Gastroesophageal sphincter (tissue), 3 donors: Measurements from ENCODE around the gene NIPAL1.

ENCODE experiments used
- EP300 ChIP-seq: sonication (generic); formaldehyde crosslinking; IDR thresholded peaks from one replicate; pipeline ENCODE4 v1.6.1; 2017; ENCODE audit warnings: antibody characterized with exemption, mild to moderate bottlenecking
- POLR2A ChIP-seq, 2 donors: fragments of 450-650 bp; IDR thresholded peaks; one replicate each; pipeline ENCODE4 v1.6.1; 2017; ENCODE audit warnings: antibody characterized with exemption in 2 of 2, mild to moderate bottlenecking in 2 of 2, moderate library complexity in 1 of 2
- POLR2AphosphoS5 ChIP-seq: sonication (generic); formaldehyde crosslinking; IDR thresholded peaks from one replicate; pipeline ENCODE4 v1.6.1; 2017; ENCODE audit warnings: antibody characterized with exemption
- TF ChIP-seq, protein P1 (sequence below), 4 experiments: fragments of 200-600 bp in 2 of 4; fragments of 450-650 bp in 2 of 4; sonication (generic) in 1 of 4; IDR thresholded peaks; one replicate each; pipeline ENCODE4 v1.5.1; 2017 to 2019; ENCODE audit warnings: antibody characterized with exemption in 4 of 4, mild to moderate bottlenecking in 2 of 4, moderate library complexity in 2 of 4

GRCh38 chr4:48047896-48048295 lies 31.3 kb downstream of the NIPAL1 start:
- TF ChIP-seq, protein P1, sequence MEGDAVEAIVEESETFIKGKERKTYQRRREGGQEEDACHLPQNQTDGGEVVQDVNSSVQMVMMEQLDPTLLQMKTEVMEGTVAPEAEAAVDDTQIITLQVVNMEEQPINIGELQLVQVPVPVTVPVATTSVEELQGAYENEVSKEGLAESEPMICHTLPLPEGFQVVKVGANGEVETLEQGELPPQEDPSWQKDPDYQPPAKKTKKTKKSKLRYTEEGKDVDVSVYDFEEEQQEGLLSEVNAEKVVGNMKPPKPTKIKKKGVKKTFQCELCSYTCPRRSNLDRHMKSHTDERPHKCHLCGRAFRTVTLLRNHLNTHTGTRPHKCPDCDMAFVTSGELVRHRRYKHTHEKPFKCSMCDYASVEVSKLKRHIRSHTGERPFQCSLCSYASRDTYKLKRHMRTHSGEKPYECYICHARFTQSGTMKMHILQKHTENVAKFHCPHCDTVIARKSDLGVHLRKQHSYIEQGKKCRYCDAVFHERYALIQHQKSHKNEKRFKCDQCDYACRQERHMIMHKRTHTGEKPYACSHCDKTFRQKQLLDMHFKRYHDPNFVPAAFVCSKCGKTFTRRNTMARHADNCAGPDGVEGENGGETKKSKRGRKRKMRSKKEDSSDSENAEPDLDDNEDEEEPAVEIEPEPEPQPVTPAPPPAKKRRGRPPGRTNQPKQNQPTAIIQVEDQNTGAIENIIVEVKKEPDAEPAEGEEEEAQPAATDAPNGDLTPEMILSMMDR (IDR thresholded peaks at IDR 0.05) = no peak
- TF ChIP-seq POLR2A (IDR thresholded peaks at IDR 0.05) = no peak
- no peak for TF ChIP-seq POLR2AphosphoS5
- no peak for TF ChIP-seq EP300
